LNCaP clone FGC (cell line): ENCODE measurements around the gene PNKP.

Source experiments
- DNase-seq: peaks from one replicate; pipeline ENCODE4 v3.0.0-alpha.2; 2011; ENCODE audit warnings: low read depth
- H3K4me3 ChIP-seq: 2 replicates; pipeline ENCODE4 v1.5.1; 2011; ENCODE audit warnings: mild to moderate bottlenecking, low read depth, low read length, control low read depth
- TF ChIP-seq, protein P1 (sequence below): IDR thresholded peaks from 2 replicates; pipeline ENCODE4 v1.5.1; 2012; ENCODE audit warnings: mild to moderate bottlenecking; ENCODE audit not compliant: control insufficient read depth, insufficient read depth; ENCODE audit errors: extremely low read depth

Gene PNKP

GRCh38 chr19:49858088-49858985, 9.0 kb downstream of the PNKP start:
- no peak for DNase-seq
- TF ChIP-seq, protein P1, sequence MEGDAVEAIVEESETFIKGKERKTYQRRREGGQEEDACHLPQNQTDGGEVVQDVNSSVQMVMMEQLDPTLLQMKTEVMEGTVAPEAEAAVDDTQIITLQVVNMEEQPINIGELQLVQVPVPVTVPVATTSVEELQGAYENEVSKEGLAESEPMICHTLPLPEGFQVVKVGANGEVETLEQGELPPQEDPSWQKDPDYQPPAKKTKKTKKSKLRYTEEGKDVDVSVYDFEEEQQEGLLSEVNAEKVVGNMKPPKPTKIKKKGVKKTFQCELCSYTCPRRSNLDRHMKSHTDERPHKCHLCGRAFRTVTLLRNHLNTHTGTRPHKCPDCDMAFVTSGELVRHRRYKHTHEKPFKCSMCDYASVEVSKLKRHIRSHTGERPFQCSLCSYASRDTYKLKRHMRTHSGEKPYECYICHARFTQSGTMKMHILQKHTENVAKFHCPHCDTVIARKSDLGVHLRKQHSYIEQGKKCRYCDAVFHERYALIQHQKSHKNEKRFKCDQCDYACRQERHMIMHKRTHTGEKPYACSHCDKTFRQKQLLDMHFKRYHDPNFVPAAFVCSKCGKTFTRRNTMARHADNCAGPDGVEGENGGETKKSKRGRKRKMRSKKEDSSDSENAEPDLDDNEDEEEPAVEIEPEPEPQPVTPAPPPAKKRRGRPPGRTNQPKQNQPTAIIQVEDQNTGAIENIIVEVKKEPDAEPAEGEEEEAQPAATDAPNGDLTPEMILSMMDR: no peak
- H3K4me3 ChIP-seq: no peak overlapping the region

DNA sequence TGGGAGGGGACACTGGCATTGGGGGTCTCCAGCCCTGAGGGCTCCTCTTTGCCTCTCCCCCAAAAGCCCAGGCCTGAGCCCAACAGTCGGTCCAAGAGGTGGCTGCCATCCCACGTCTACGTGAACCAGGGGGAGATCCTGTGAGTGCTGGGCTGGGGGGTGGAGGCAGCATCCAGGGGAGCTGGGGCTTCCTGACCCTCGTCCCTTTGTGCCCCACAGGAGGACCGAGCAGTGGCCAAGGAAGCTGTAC, 9.6 kb downstream of the PNKP start:
- no peak overlapping the region for H3K4me3 ChIP-seq
- no peak for DNase-seq
- TF ChIP-seq, protein P1: no peak

- no peak for DNase-seq
- no peak overlapping the region for H3K4me3 ChIP-seq
- TF ChIP-seq, protein P1: no peak
Observed at GRCh38 chr19:49857061-49857837, 10.1 kb downstream of the PNKP start.

DNA sequence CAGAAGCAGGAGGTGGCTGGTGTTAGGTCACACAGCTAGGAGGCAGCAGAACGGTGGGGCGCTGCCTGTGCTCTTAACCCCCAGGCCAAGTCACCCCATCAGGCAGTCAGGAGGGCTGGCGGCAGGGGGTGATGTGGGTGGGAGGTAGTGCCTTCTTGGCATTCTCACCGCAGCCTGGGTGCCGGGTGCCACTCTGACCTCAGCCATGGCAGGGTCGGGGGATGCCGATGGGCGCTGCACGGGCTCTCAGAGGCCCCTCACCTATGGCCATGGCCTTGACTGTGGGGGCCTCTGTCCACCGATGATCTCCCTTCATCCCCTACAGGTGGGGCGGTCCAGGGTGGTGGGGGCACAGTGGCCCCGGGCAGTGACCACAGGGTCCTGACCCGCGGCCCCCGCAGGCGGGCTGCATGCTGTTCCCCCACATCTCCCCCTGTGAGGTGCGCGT, 10.8 kb downstream of the PNKP start:
- DNase-seq: no peak
- TF ChIP-seq, protein P1: no peak
- H3K4me3 ChIP-seq: no peak overlapping the region

DNA sequence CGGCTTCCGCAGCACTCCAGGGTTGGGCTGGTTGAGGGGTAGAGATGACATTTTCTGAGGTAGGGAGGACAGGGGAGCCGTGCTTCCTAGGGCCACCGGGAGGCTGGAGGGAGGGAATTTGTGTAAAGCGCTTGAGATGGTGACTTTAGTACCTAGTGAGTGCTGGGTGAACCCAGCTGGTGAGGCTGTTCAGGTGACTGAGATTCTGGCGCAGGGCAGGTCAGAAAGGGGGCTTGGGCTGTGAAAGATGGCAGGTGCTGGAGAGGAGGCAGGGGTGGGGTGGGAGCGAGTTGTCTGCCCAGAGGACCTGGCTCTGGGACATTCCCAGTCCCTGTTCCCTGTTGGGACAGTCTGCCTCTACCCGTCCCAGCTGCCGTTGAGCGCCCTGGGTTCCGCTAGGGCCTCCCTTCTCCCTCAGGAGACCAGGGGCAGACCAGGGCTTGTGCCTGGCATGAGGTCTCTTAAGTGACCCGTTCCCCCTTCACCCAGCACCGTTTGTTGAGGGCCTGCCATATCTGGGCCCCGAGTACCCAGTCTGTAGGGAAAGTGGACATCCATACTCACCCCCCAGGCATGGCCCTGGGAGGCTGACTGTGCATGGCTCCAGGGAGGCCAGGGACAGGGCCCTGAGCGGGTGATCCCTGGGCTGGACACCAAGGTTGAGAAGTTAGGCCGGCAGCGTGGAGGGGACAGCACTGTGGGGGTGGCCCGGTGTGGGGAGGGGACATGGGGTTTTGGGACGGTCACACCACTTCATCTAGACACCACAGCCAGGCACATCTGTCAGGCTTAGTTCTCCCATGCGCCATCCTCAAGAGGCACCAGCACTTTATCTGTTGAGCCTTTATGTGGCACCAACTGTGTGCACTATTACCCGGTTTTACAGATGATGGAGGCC, 11.5 kb downstream of the PNKP start:
- DNase-seq: no peak
- TF ChIP-seq, protein P1: no peak
- no peak overlapping the region for H3K4me3 ChIP-seq

DNA sequence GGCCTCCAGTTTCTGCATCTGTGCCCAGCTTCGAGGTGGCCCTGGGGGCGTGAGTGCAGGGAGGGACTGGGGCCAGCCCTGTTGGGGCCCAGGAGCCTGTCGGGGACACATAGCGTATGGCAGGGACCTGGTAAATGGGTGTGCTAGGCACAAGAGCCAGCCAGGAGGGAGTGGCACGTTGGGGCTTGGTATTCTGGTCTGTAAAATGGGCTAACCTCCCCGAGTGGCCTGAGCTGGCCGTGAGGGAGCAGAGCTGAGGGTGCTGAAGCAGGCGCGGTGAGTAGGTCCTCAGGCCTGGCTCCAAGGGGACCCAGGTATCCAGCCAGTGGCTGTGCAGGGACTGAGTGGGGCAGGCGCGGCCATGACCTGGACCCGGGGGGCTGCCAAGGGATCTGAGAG, 12.1 kb downstream of the PNKP start:
- no peak overlapping the region for H3K4me3 ChIP-seq
- no peak for DNase-seq
- TF ChIP-seq, protein P1: no peak
